Right lobe of liver (tissue), 4 donors: ENCODE results near the gene FDX1.

Experiments used
- CTCF ChIP-seq, 4 donors: fragments of 200-600 bp in 3 of 4; fragments of 450-650 bp in 1 of 4; IDR thresholded peaks; one replicate each; pipeline versions ENCODE4 v1.5.1 to v1.8.0; 2016 to 2022; ENCODE audit warnings: antibody characterized with exemption in 4 of 4, mild to moderate bottlenecking in 2 of 4
- POLR2A ChIP-seq: fragments of 450-650 bp; IDR thresholded peaks from one replicate; pipeline ENCODE4 v1.6.1; 2017; ENCODE audit warnings: antibody characterized with exemption, mild to moderate bottlenecking
- donor health status: DM: no; HTN: no; CAD: no.
- donor health status: DM: no; HTN: no; CAD: no.
- donor health status: DM: no; HTN: yes; CAD: no.

- no peak for TF ChIP-seq CTCF (IDR thresholded peaks at IDR 0.05)
- TF ChIP-seq POLR2A: no peak
Measured at GRCh38 chr11:110389965-110390364, 39.8 kb upstream of the FDX1 start.
